Measurements from ENCODE around the gene IL1RAPL1. TPM values are rescaled to one million over a fixed set of nuclear protein-coding genes. Genes with fewer than 3 reads are reported as not detected.
"Not testable (repeated sequence)": the region's sequence is repeated elsewhere in the genome, so short reads cannot be mapped to it uniquely, and the experiment has no call there.

The IL1RAPL1 gene
- total RNA-seq, 1 donor from 2014 or later, result not detected

DNA sequence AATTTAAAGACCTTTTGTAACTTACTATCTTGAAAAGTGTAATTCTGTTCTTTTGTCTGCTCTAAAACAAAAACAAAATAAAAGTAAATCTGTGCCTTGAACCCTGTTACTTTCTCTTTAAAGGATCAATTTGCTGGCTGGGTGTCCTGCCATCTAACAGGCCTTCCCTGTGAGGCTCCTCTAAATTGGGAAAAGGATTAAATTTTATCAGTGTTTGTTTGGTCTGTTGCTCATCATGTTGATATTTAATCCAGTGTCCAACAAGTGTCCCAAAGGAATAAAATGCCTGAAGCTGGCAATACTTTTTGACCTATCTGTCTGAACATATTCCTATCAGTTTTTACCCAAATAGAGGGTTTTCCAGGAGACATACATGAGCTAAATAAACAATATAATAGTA is 688.7 kb downstream of the IL1RAPL1 start:
- intact Hi-C loops (cut with micrococcal nuclease), result no loop called here
- no peaks in the 10 kb centered on the region for H3K36me3 Mint-ChIP-seq (ENCODE audit: low read depth)
- no peak overlapping the region for H3K4me3 Mint-ChIP-seq
- DNase-seq, result no peak
- H3K27ac Mint-ChIP-seq, result no peak overlapping the region
- H3K9me3 Mint-ChIP-seq, result no peaks in the 10 kb centered on the region
- no peaks in the 10 kb centered on the region for H3K4me1 Mint-ChIP-seq
- no peaks in the 10 kb centered on the region for H3K27me3 Mint-ChIP-seq

DNA sequence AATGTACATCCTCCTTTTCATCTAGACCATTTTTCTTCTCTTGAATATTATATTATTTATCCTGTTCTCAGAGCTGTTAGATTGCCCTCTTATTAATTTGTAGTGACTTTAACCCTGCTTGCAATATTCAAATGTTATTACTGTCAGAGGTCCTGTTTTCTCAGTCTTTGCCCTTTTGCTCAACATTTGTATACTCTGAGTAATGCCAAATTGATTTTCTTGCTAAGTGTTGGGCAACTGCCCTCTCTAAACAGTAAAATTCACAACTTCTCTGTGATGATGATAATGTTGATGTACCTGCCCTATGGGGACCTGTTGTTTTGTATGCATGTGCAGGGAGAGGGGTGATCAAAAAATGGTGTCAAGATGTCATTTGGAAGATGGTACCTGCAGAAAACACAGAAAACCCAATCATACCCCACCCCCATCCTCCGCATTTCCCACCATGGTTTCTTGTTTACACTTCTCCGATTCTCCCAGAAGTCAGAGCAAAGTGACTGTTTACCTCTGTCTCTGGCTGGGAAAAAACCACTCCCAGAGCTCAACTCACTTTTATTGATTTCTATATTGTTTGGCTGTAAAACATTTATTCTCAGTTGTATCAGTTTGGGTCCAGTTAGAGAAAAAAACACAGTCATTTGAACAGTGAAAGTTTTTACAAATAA is 694.0 kb downstream of the IL1RAPL1 start:
- H3K27me3 Mint-ChIP-seq, result no peaks in the 10 kb centered on the region
- H3K9me3 Mint-ChIP-seq, result no peaks in the 10 kb centered on the region
- H3K36me3 Mint-ChIP-seq (ENCODE audit: low read depth), result no peaks in the 10 kb centered on the region
- H3K4me1 Mint-ChIP-seq, result no peaks in the 10 kb centered on the region
- H3K4me3 Mint-ChIP-seq, result no peak overlapping the region
- no peak for DNase-seq
- intact Hi-C loops (cut with micrococcal nuclease), result no loop called here
- no peak overlapping the region for H3K27ac Mint-ChIP-seq

DNA sequence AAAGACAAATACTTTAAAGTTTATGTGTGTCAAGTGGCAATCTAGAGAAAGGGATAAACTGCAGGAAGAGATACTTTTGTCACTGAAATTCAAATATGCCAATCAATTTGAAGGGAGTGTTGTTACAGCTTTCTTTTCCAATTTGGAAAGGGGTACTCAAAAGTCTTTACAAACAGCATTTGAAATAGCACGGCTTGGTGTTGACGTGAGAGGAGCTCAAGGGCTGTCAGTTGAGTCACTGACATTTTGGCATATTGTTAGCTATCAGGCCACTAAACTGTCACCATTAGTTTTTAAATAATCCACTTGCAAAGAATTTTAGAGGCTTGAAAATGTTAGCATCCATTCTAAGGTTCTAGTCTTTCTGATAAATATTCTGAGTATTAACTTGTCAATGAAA is 698.4 kb downstream of the IL1RAPL1 start:
- H3K27me3 Mint-ChIP-seq, result no peaks in the 10 kb centered on the region
- no peaks in the 10 kb centered on the region for H3K9me3 Mint-ChIP-seq
- DNase-seq, result no peak
- intact Hi-C loops (cut with micrococcal nuclease), result no loop called here
- H3K4me1 Mint-ChIP-seq, result no peaks in the 10 kb centered on the region
- H3K27ac Mint-ChIP-seq, result no peak overlapping the region
- no peak overlapping the region for H3K4me3 Mint-ChIP-seq
- H3K36me3 Mint-ChIP-seq (ENCODE audit: low read depth), result no peaks in the 10 kb centered on the region

DNA sequence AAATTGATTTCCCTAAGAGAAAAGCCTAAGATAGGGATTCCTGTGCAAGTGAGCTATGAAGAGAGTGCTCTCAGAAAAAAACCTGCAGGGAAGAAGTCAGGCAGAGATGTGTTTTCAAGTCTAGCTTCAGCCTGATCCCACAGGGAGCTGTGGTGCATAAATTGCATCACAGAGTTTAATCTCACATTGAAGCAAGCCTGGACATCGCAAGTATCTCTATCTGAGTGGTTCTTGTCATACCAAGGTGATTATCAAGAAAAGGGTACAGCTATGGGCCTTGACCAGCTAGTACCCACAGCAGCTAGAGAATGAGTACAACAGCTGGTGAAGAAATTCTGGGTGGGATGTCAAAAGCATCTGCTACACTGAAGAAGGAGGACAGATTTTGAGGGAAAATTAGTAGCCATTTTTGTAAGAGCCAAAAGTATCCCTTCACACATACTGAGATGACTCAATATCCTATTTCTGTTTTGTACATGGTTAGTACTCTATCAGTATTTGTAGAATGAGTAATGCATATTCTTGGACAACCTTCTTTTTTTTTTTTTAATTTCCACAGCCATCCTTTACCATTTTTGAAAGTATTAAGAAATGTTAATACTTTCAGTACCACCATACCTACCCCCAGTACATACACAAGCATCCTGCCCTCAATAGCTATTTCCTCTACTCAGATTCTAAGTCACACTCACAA is 708.9 kb downstream of the IL1RAPL1 start:
- Mint-ChIP-seq H3K4me1 (no peaks in the 10 kb centered on the region), H3K27me3 (no peaks in the 10 kb centered on the region), H3K9me3 (no peaks in the 10 kb centered on the region), H3K27ac (no peak overlapping the region), H3K36me3 (ENCODE audit: low read depth) (no peaks in the 10 kb centered on the region), H3K4me3 (no peak overlapping the region)
- DNase-seq, result no peak
- intact Hi-C loops (cut with micrococcal nuclease), result no loop called here

DNA sequence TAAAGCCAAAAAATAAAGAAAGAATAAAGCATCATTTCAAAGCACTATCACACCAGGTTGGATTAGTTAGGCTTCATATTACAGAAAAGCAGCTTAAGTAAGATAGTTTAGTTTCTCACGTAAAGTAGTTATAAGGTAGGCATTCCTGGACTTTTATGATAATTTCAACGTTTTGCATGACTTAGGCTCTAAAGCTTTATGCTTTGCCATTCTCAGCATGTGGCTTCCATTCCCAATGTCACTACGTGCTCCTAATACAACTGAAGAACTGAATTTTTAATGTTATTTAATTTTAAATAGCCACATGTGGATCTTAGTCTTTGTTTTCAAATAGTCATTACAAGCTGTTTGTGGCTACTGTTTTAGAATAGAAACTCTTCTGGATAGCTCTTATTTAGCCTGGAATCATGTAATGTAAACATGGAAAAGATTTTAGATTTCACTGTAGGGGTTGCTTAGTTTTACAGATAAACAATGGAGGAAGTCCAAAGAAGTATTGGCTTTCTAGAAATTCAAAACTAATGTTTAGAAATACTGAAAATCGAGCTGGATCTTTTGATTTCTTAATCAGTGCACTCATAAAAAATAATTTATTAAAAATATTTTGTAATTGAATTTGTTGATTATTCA is 710.0 kb downstream of the IL1RAPL1 start:
- Mint-ChIP-seq H3K27ac (no peak overlapping the region), H3K36me3 (ENCODE audit: low read depth) (no peaks in the 10 kb centered on the region), H3K4me1 (no peaks in the 10 kb centered on the region), H3K27me3 (no peaks in the 10 kb centered on the region), H3K9me3 (no peaks in the 10 kb centered on the region), H3K4me3 (no peak overlapping the region)
- intact Hi-C loops (cut with micrococcal nuclease), result no loop called here
- no peak for DNase-seq

DNA sequence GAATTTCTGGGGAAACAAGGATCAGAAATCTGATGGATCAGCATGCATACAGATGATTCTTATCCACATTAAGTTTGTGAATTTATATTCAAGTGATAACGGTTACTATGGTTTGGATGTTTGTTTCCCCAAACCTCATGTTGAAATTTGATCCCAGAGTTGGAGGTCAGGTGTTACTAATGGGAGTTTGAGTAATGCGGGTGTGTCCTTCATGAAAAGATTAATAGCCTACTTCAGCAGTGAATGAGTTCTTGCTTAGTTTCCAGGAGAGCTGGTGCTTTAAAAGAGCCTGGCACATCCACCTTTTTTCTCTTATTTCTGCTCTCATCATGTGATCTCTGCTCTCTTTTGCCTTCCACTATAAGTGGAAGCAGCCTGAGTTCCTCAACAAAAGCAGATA is 712.4 kb downstream of the IL1RAPL1 start:
- Mint-ChIP-seq H3K4me3 (no peak overlapping the region), H3K36me3 (ENCODE audit: low read depth) (no peaks in the 10 kb centered on the region)

DNA sequence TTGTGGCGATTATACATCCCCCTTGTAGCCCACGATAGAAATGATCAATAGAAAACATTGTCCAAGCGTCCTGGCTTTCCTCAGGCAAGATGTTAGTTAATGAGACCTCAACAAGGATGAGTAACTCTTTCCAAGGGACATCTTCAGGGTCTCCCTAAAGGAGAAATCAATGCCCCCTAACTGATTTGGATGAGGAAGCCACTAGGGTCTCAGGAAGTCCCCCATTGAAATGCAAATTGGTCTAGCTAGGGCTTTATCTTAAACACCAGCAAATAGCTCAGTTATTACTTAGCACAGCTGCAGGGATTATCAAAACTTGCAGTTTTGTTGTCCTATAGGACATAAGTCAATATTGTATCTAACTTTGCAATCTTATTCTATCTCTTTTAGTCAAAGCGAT is 721.5 kb downstream of the IL1RAPL1 start:
- intact Hi-C loops (cut with micrococcal nuclease), result no loop called here
- no peaks in the 10 kb centered on the region for H3K9me3 Mint-ChIP-seq
- no peaks in the 10 kb centered on the region for H3K27me3 Mint-ChIP-seq
- H3K4me3 Mint-ChIP-seq, result no peak overlapping the region
- H3K4me1 Mint-ChIP-seq, result no peaks in the 10 kb centered on the region
- DNase-seq, result no peak
- no peaks in the 10 kb centered on the region for H3K36me3 Mint-ChIP-seq (ENCODE audit: low read depth)
- no peak overlapping the region for H3K27ac Mint-ChIP-seq

More for the DNA sequence above, 712.4 kb downstream of the IL1RAPL1 start:
- Mint-ChIP-seq H3K27ac (no peak overlapping the region), H3K4me1 (no peaks in the 10 kb centered on the region), H3K27me3 (no peaks in the 10 kb centered on the region), H3K9me3 (no peaks in the 10 kb centered on the region)
- no peak for DNase-seq
- intact Hi-C loops (cut with micrococcal nuclease), result no loop called here

DNA sequence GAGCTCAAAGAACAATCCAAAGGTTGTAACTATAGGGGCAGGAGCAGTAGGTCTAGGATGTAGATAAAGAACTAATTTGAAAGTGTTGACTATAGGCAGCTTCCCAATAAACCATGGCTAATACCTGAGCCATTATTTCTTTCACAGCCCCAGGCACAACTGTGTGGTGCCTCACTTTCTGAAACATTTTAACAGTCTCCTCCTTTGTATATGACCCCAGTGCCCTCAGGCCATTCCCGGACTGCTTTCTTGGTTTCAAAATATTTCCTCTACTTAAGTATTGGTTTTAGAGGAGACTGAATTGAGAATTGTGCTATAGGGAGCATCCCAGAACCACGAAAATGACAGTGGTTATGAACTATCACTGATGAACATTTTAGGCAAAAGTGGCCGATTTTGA is 728.7 kb downstream of the IL1RAPL1 start:
- no peaks in the 10 kb centered on the region for H3K9me3 Mint-ChIP-seq
- H3K36me3 Mint-ChIP-seq (ENCODE audit: low read depth), result no peaks in the 10 kb centered on the region
- H3K27ac Mint-ChIP-seq, result no peak overlapping the region
- H3K27me3 Mint-ChIP-seq, result no peaks in the 10 kb centered on the region
- H3K4me1 Mint-ChIP-seq, result no peaks in the 10 kb centered on the region
- no peak for DNase-seq
- no peak overlapping the region for H3K4me3 Mint-ChIP-seq
- intact Hi-C loops (cut with micrococcal nuclease), result no loop called here

DNA sequence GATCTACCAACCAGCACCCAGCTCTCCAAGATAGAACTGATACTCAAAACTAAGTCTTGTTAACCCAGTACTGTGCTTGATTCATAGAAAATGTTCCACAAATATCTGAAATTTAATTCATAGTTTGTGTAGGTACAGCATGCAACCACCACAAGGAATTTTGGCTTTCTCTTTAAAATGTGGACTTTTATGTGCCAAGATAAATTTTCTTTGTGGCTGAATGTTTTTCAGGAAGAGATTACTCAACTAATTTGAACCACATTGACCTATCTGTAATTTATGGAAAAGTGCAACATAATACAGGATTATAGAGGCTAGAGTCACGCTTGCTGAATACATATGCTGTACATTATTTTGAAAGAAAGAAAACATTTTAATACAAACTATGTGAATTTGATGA is 730.8 kb downstream of the IL1RAPL1 start:
- Mint-ChIP-seq H3K4me1 (no peaks in the 10 kb centered on the region), H3K9me3 (no peaks in the 10 kb centered on the region), H3K27ac (no peak overlapping the region), H3K36me3 (ENCODE audit: low read depth) (no peaks in the 10 kb centered on the region), H3K27me3 (no peaks in the 10 kb centered on the region), H3K4me3 (no peak overlapping the region)
- intact Hi-C loops (cut with micrococcal nuclease), result no loop called here
- DNase-seq, result no peak

DNA sequence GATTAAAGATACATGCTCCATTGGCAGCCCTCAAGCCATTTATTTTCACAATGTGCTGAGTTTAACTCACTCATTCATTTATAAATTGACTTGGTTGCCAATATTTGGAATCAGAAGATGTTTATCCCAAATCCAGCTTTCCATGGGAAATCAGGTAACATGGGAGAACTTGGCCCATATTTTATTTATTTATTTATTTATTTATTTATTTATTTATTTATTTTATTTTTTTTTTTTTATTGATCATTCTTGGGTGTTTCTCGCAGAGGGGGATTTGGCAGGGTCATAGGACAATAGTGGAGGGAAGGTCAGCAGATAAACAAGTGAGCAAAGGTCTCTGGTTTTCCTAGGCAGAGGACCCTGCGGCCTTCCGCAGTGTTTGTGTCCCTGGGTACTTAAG is 745.2 kb downstream of the IL1RAPL1 start:
- H3K36me3 Mint-ChIP-seq (ENCODE audit: low read depth); DNase-seq; H3K4me3 Mint-ChIP-seq; H3K9me3 Mint-ChIP-seq; H3K27me3 Mint-ChIP-seq; intact Hi-C loops (cut with micrococcal nuclease); H3K27ac Mint-ChIP-seq; H3K4me1 Mint-ChIP-seq: not testable (repeated sequence)

DNA sequence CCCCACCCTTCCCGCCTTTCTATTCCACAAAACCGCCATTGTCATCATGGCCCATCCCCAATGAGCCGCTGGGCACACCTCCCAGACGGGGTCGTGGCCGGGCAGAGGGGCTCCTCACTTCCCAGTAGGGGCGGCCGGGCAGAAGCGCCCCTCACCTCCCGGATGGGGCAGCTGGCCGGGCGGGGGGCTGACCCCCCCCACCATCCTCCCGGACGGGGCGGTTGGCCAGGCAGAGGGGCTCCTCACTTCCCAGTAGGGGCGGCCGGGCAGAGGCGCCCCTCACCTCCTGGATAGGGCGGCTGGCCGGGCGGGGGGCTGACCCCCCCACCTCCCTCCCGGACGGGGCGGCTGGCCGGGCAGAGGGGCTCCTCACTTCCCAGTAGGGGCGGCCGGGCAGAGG is 745.8 kb downstream of the IL1RAPL1 start:
- H3K4me3 Mint-ChIP-seq; intact Hi-C loops (cut with micrococcal nuclease); DNase-seq; H3K4me1 Mint-ChIP-seq; H3K27ac Mint-ChIP-seq; H3K9me3 Mint-ChIP-seq; H3K27me3 Mint-ChIP-seq; H3K36me3 Mint-ChIP-seq (ENCODE audit: low read depth): not testable (repeated sequence)

DNA sequence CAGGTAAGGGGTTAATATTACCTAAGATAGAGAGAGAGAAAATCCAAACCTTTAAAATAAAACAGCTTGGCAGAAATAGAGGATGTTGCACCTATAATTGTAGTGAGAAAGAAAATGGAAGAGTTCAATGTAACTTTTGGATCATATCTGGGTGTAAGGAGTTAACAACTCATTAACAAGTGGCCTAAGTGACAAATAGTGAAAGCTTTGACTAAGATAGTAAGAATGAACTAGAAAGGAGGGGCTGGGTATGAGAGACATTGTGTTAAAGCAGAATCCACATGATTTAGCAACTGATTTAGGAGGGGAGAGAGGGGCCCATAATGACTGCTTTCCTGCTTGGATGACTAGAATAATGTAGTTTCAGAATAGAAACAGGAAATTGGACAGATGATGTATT is 761.0 kb downstream of the IL1RAPL1 start:
- Mint-ChIP-seq H3K4me3 (no peak overlapping the region), H3K27ac (no peak overlapping the region), H3K4me1 (no peaks in the 10 kb centered on the region), H3K9me3 (no peaks in the 10 kb centered on the region), H3K36me3 (ENCODE audit: low read depth) (no peaks in the 10 kb centered on the region), H3K27me3 (no peaks in the 10 kb centered on the region)
- intact Hi-C loops (cut with micrococcal nuclease), result no loop called here
- no peak for DNase-seq

DNA sequence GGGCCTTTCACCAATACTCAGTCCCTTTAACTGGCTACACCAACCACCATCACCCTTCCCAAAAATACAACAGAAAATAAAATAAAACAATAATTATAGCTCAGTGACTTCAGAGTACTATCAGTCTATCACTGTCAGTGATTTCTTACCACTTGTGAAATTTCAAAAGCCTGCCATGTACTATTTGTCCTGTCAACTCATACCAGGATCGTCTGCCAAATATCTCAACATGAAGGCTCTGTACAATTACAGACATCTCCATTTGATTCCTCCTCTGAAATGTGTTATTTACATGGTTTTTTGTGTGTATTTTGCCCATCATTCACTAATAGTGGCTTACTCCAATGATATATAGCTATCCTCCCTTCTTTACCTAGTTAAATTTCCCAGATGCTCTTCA is 772.0 kb downstream of the IL1RAPL1 start:
- Mint-ChIP-seq H3K9me3 (no peaks in the 10 kb centered on the region), H3K27ac (no peak overlapping the region), H3K4me1 (no peaks in the 10 kb centered on the region), H3K4me3 (no peak overlapping the region), H3K27me3 (no peaks in the 10 kb centered on the region), H3K36me3 (ENCODE audit: low read depth) (no peaks in the 10 kb centered on the region)
- DNase-seq, result no peak
- intact Hi-C loops (cut with micrococcal nuclease), result no loop called here

DNA sequence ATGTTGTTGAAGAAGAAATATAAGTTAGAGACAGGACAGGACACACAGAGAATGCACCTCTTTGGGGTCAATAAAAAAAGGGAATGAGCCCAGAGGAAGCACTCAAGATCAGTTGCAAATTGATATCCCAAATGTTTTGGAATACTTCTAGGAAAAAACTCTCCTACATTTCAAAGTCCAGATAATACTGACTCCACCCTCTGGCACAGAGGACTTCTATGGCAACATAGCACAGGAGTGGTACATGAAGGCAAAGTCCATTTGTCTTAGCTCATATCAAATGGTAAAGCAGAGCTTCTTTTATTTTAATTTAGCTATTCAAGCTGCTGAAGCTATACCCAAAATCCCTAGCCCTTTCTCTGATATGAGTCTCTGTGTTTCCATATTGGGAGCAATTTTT is 787.5 kb downstream of the IL1RAPL1 start:
- H3K27me3 Mint-ChIP-seq; H3K36me3 Mint-ChIP-seq (ENCODE audit: low read depth); H3K27ac Mint-ChIP-seq; H3K9me3 Mint-ChIP-seq; H3K4me1 Mint-ChIP-seq; intact Hi-C loops (cut with micrococcal nuclease); H3K4me3 Mint-ChIP-seq; DNase-seq: not testable (repeated sequence)
